EH (cell line): Measurements from ENCODE around the gene CIP2A.
"Not testable (repeated sequence)": the region's sequence is repeated elsewhere in the genome, so short reads cannot be mapped to it uniquely, and the experiment has no call there.

Source experiments
- DNase-seq: peaks from one replicate; pipeline ENCODE4 v3.0.0-alpha.2; 2015; ENCODE audit warnings: low read depth

Gene CIP2A

DNA sequence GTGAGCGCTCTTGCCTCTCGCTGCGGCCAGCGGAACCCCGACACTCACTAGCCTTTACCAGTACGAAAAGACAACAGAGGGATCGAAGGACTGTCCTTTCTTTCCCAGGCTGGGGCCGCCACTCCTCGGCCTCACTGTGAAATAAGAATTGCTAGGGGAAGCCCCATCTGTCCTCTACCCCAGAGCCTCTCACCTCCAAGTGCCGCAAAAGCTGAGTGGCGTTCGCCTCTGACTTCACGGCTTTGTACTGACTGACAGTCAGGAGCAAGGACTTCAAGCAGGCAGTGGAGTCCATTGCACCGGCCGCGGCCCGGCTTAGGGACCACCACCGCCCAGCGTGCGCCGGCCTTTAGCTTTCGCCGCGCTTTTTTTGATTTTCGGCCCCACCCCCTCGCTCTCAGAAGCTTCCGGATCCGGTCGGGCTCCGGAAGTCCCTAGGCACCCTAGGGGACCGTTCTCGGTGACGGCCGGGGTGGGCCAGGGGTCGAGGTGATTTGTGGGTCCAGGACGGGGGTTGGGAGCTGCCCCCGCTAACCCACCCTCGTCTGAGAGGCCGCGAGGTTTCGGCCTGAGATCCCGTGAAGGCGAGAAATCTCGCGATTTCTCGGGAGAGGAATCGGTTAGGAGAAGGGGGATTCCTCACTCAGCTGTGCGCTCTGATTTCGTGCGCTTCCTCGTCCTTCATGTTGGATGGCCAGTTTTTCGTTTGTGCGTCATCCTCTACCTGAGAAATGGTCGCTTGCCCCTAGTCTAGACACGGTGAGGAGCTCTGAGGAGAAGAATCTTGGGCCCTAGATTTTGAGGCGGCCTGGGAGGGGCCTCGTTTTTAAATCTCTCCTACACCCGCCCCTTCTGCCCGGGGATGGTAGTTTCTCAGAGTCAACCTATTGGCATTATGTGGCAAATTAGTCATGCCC is at the start of gene CIP2A, which contains the start of gene DZIP3:
TSS of gene CIP2A (minus strand) at position 358 of the 917 bp plus-strand sequence. CDS start at position 295, 63 bp downstream.
TSS of gene DZIP3 (plus strand) at position 642 of the 917 bp plus-strand sequence. CDS start 15,685 bp downstream, outside the sequence.
- DNase-seq = peak; percentile 94

DNA sequence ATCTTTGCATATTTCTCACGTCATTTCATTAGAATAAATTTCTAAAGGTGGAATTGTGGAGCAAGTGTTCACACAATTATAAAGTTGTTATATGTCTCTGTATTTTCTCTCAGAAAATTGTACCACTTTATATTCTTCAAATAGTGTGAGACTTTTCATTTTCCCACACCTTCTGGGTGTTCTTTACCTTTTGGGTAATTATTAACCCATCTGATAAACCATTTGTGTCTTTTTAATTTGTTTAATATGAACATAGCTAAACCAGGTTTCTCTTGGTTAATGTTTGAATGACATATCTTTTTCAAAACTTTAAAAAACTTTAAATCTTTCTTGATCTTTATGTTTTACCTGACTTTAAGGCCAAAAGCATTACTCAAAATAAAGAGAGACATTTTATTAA is 40.7 kb upstream of the CIP2A start:
- DNase-seq = no peak

DNA sequence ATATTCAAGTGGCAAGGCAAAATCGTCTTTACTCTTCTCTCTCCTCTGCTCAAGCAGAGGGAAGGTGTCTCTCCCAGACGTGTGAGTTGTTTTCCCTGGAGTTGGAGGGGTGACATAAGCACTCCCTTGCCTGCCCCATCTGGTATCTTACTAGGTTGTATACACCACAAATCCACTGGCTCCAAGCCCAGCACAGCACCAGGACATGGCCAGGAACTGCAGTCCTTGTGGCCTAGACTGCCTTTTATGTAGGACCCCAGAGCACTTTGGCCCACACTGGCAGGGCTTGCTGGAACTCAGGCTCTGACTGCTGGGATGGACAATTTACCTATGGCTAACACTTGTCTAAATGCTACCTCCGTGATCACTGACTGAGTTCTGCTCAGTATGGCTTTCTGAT is 34.3 kb upstream of the CIP2A start:
- peak; percentile 6 for DNase-seq

DNA sequence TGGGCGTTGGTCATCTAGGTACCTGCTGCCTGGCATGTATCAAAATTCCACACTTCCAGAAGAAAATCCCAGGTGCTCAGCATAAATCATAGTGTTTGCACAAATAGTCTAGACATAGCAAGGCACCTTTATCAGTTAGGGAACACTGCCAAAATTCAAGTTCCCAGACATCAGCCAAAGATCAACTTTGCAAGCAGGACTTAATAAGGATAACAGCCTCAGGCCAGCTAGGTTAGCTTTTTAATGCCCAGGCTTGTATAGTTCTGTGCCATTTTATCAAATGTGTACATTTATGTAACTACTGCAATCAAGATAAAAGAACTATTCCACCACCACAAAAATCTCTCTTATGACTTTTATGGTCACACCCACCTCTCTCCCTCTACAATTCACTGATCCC is 31.0 kb upstream of the CIP2A start:
- DNase-seq = no peak

DNA sequence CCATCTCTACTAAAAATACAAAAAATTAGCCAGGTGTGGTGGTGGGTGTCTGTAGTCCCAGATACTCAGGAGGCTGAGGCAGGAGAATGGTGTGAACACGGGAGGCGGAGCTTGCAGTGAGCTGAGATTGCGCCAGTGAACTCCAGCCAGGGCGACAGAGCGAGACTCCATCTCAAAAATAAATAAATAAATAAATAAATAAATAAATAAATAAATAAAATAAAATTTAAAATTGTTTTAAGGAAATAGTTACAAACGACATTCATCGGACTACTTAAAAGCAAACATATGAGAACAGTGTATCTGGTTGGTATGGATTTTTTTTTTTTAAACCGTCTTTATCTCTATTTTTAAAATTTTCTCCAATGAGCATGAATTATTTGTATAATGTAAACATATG is 26.9 kb upstream of the CIP2A start:
- DNase-seq = not testable (repeated sequence)

DNA sequence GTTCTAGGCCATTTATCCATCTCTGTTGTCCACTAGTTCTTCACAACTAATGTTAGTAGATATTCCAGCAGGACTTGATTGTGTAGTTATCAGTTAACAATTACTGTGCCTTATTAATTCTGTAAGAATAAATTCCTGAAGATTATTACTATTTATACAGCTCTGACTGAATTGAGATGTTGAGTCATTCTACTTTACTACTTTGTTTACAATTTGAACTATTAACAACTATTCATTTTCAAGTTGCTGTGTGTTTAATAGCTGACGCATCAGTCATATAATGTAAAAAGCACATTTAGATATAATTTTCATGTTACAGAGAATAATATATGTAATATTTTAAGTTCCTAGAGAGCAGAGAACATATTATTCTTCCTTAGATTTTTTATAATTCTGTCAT is 21.4 kb upstream of the CIP2A start:
- no peak for DNase-seq

DNA sequence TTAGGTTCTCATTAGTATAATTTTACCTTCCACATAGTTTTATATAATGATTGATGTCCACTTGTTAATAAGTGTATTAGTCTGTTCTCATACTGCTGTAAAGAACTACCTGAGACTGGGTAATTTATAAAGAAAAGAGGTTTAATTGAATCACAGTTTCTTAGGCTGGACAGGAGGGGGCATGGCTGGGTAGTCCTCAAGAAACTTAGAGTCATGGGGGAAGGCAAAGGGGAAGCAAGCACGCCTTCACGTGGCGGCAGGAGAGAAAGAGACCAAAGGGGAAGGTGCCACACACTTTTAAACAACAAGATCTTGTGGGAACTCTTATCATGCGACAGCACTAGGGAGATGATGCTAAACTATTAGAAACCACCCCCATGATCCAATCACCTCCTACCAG is 19.5 kb upstream of the CIP2A start:
- DNase-seq = no peak

DNA sequence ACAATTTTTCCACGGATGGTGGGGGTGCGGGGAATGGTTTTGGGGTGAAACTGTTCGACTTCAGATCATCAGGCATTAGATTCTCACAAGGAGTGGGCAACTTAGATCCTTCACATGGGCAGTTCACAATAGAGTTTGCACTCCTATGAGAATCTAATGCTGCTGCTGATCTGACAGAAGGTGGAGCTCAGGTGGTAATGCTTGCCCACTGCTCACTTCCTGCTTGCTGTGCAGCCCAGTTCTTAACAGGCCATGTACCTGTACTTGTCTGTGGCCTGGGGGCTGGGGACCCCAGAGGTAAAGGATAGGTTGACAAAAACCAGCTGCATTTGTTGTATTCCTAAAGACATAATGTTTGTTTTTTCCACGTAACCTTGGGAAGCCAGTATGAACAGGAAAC is 16.3 kb upstream of the CIP2A start:
- DNase-seq = no peak

DNA sequence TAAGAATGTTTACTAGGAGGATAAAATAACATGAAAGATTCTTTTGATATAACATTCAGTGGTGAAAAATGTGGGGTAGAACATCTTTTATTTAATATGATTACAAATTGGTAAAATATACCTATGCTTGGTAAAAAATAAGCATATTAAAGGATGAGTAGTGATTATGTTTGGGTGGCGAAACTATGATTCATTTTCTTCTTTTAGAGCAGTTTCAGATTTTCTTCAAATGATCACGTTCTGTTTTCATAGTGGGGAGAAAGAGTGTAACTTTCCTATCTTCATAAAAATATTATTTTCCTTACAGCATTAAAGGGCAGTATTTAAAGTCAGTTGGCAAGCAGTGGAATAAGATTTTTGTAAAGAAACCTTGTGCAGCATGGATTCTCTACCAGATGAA is 15.8 kb upstream of the CIP2A start:
- DNase-seq = no peak

DNA sequence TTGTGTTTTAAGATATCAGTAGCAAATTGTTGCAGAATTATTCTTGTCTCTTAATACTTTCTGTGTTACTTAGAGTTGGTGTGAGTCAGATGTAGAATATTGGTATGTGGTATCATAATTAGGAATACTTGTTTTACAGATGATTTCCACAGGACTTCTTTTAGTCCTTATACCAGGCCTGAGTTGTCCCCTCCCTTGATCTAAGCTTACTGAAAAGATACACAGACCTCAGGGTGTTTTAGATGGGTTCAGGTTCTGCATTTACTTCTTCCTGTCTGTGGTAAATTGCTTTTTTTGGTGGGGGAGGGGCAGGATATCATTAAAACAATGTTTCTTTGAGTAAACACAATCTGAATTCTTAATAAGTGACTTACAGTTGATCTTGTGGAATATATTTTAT is 14.5 kb upstream of the CIP2A start:
- peak; percentile 42 for DNase-seq

DNA sequence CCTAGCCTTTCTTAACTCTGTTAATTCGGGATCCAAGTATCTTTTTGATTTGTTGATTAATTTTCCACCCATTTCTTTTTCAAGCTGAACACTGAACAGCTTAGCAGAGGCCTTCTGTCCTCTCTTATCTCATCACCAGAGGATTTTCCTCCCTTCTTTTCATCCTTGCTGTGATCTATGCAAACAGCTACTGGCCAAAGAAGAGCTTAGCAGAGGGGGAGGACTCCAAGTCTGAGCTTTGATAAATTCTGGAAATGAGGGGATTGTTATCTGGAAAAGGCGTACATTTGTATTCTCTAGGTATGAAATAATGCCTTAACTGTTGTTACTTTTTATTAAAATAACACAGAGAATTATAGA is 13.7 kb upstream of the CIP2A start:
- DNase-seq = no peak

DNA sequence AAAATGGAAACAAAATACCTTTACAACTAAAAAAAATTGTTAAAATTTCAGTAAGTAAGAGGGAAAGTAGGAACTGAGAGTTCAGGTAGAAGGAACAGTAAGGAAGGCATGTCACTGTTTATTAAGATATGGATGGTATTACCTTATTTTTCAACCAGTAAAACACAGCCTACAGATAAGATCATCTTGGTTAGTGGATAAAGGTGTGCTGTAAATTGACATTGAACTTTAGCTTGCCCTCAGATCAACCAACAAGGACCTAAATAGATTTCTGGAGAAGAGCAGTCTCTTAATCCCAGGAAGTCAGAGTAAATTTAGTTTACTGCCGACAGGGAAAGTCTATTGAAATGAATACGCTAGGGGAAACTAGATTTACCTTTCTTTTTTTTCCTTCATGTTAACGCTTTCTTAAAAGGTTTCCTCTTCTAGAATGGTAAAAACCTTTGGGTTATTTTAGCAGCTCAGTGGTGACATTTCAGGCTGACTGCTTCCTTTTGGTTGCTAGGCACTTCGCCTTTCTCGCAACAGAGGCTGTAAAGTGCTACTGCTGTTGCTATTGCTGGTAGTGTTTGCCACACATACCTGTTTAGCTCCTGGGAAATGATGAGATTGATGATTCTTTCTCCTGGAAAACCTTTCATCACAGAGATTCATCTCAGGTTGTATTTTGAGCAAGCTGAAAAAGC is 13.2 kb upstream of the CIP2A start:
- no peak for DNase-seq

DNA sequence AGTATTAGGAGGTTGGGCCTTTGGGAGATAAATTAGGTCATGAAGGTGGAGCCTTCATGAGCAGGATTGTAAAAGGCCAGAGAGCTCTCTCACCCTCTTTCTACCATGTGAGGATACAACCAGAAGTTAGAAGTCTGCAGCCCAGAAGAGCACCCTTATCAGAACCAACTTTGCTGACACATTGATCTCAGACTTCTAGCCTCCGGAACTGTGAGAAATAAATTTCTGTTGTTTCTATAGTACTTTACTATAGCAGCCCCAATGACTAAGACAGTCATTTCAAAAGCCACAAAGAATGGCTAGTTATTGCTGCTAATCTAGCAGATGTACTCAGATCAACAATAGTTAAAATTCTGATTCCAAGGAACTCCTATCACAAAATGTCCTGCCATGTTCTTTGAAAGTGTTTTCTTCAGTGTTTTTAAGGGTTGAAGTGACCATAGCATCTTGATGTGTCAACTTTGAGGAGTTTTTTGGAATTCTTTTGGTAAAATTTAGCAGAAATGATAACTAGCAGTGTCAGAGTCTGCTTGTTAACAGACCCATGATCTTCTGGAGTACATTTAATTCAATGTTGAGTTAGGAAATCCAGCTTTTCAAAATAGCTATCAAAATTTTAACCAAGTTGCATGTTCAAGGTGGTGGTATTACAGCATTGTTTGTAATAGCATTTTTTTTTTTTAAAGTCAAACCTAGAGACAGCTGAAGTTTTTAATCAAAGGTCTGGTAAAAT is 10.6 kb upstream of the CIP2A start:
- no peak for DNase-seq

DNA sequence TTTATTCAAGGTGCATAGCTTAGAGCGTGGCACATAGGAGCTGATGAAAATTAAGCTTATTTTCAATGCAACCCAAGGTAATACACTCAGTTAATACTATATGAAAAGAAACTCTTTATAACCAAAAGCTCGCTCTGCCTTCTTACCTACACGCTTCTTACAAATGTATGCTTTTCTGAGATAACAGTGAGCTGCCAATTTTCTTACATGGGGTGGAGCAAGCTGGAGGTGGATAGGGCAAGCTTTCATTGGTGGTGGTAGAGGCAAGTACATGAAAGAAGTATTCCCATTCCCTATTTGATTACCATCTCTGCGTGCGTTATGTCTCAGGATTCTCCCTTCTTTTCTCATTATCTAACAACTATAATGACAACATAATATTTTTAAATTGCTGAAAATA is 9.1 kb upstream of the CIP2A start:
- DNase-seq = no peak

DNA sequence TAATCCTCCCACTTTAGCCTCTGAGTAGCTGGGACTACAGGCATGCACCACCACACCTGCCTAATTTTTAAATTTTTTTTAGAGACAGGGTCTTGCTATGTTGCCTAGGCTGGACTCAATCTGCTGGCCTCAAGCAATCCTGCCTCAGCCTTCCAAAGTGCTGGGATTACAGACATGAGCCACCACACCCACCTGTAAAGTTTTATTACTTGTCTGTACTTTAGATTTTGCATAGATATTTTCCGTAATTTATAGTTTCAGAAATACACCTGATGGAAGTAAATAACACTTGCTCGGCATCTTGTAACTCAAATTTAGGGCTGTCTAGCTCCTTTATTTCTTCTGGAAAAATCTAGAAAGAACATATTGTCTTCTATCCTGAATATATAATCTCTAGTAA is 6.1 kb upstream of the CIP2A start:
- no peak for DNase-seq

DNA sequence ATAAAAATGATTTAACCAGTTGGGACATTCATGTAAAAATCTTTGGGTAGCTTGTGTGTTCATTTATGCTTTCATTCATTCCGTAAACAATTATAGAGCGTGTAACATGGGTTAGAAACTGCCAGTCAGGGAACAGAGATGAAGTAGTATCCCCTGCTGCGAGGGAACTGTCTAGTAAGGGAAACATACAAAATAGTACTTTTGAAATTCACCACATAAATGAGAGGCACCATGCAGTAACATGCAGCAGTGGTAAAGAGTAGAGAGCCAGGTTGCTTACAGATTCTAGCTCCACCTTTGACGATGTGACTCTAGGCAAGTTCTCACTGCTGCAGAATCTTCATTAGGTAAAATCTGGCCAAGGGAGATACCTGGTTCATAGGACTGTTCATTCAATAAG is 1.2 kb upstream of the CIP2A start:
- DNase-seq = peak; percentile 16

DNA sequence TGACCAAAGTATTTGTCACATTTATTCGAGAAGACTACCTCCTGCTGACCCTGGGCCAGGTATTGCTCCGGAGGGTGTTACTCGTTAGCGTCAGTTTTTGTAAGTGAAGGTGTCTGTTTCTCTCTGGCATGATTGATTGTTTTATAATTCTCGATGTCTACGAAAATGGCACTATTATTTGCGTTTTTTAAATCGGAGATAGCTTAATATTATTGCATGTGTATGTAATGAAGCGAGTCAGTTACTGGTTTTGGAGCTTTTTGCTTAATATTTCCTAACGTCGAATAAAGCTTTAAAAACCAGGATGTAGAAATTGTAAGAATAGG is 723 bp upstream of the CIP2A start:
- no peak for DNase-seq

DNA sequence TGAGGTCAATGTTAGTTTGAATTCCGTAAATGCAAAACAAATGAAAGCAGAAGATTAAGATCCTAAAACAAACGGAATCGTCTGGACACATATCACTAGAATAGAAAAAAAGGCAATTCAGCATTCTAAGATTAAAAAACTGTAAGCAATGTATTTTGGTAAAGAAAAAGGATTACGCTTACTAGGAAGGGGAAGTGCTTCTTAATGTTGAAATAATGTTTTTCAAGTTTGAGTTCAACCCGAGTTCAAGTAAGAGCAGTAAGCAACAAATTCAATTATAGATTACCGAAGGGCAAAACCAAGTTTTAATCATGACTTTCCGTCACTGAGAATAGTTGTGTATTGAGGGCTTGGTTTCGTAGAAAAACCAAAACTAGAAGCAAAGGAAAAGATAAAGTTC is 637 bp downstream of the CIP2A start:
- DNase-seq = no peak

DNA sequence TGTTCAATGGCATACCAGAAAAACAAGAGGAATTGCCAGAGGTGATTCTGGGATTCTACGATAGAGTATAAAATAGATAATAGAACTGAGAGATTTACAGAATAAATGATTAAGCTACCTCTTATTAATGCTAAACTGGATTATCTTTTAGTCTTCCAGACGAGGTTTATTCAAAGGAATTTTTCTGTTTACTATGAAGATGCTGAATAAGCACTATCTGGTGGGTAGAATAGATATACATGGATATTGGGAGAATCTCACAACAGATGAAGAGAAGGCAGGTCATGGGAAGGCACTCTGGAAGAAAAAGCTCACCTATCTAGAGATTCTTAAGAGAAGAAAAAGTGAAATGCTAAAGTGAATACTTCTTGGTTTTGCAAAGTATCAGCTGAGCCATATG is 11.2 kb downstream of the CIP2A start:
- no peak for DNase-seq

DNA sequence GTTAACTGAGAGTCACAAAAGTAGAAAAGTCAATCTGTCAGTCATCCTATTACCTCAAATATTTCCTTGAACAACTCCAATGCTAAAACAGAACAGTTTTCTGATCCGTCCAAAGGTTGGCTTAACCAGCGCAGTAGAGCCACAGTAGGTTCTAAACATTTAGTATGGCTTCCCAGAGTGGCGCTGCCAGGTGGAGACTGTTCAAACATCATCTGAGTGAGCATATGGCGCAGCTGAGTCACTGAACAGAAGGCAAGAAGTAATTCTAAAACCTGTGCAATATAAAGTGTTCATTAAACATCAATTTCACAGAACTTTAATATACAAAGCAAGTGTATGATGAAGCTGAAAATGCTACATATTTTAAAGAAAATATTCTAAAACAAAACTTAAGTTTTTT is 19.9 kb downstream of the CIP2A start:
- DNase-seq = no peak

DNA sequence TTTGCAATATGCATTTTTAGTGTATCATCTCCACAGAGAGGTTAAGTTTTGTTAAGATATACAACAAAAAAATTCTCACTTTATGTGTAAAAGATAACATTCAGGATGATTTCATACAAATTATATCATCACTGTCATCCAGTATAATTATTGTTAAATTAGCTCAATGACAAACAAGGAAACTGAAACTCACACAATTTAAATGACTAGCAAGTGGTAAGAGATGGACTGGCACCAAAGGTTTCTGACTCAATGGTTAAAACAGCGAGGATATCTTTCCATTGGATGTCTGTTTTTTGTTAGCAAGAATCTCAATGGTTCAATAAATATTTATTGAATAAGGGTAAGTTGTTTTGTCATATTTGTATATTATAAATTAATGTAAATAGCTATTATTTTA is 22.6 kb downstream of the CIP2A start:
- DNase-seq = no peak

DNA sequence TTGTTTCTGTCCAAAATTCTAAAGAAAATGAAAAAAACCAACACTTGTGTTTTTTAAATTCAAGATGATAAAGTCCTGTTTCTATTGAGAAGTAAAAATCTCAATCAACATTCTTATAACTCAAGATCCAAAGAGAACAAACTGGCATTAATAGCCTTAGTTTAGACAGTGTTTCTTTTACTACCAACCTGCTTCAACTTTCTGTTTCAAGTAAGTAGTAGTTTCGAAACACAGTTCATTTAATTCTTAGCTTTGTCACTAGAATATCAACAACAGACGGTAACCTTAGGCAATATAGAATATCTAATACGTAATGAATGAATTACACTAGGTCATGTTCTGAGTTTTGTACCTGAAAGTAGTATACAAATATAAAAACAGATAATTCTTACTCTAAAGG is 23.7 kb downstream of the CIP2A start:
- no peak for DNase-seq

DNA sequence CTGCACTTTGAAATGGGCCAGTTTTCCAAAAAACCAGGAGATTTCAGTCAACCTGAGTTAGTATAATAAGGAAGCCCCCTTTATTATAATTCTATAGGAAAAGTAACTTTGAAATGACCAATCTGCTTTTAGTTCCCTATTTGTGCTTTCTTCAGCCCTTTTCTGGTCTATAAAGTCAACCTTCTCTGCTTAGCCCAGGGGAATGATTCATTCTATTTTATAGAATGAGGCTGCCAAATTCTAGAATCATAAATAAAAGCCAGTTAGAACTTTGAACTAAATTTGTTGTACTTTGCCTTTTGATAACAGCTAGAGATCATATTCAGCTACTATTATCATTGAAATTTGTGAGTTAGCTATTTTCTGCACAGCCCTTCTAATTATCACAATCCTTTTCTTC is 24.7 kb downstream of the CIP2A start:
- peak; percentile 33 for DNase-seq
